Stimulated activated effector memory CD8-positive, alpha-beta T cell treated with anti-CD3 and anti-CD28 coated beads, Interleukin-12 subunit alpha, Interleukin-12 subunit beta, amount 100 ng/mL, for 72 hours (primary cell): ENCODE measurements around the gene SLX1A.
"Not testable (repeated sequence)": the region's sequence is repeated elsewhere in the genome, so short reads cannot be mapped to it uniquely, and the experiment has no call there.

Experiments used
- ATAC-seq: fragments of 150-1000 bp; cut with Tn5 transposase; 2 replicates; pipeline ENCODE4 v1.10.0; 2021
- DNase-seq, 2 donors: peaks; one replicate each; pipeline ENCODE4 v3.0.0; 2021 to 2022; ENCODE audit warnings: low spot score in 2 of 2
- H3K27ac Mint-ChIP-seq: one replicate; pipeline ENCODE4 v1.8.0; 2022; ENCODE audit warnings: mild to moderate bottlenecking, mixed read lengths
- H3K36me3 Mint-ChIP-seq: one replicate; pipeline ENCODE4 v1.8.0; 2022; ENCODE audit warnings: mild to moderate bottlenecking, mixed read lengths
- H3K4me1 Mint-ChIP-seq: one replicate; pipeline ENCODE4 v1.8.0; 2022; ENCODE audit warnings: mixed read lengths
- H3K4me3 Mint-ChIP-seq: one replicate; pipeline ENCODE4 v1.8.0; 2022; ENCODE audit warnings: mild to moderate bottlenecking, mixed read lengths
- H3K9me3 Mint-ChIP-seq: one replicate; pipeline ENCODE4 v1.8.0; 2022; ENCODE audit warnings: mixed read lengths

SLX1A gene

DNA sequence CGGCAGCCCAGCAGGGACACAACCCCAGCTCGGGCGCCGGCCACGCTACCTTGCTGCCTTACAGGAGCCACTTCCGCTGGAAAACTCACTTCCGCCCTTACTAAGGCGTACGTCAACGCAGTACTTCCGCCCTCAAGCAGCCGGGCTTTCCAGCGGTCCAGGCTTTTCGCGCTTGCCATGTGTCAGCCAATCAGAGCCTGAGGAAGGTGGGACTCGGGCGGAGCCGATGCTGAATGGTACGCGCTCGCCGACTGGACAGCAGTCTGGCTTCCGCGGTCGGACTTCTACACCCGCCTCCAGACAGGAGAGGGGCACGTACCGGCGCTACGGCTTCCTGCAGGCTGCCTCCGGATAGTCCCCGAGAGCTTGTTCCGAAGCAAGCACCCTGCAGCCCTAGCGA is at the start of gene SLX1A, which contains the start of gene BOLA2B:
Gene SLX1A, plus strand, starts transcription at position 261 of the 400 bp plus-strand sequence. CDS start 210 bp downstream, outside the sequence.
Gene BOLA2B, minus strand, starts transcription at position 52 of the 400 bp plus-strand sequence. CDS start 71 bp downstream, outside the sequence.
- H3K36me3 Mint-ChIP-seq, DNase-seq, H3K4me1 Mint-ChIP-seq, H3K27ac Mint-ChIP-seq, H3K9me3 Mint-ChIP-seq, H3K4me3 Mint-ChIP-seq: not testable (repeated sequence)
- ATAC-seq: peak; percentile 92

DNA sequence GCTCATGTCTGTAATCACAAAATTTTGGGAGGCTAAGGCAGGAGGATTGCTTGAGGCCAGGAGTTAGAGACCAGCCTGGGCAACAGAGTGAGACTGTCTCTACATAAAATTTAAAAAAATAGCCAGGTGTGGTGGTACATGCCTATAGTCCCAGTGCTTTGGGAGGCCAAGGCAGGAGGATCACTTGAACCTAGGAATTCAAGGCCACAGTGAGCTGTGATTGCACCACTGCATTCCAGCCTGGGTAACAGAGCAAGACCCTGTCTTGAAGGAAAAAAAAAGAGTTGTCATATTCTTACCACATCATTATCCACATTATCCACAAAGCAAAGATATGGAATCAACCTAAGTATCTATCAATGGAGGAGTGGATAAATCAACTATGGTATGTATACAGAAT is 49.7 kb upstream of the SLX1A start:
- no peak overlapping the region for H3K4me3 Mint-ChIP-seq
- peaks cover 25% of the 10 kb centered on the region for H3K4me1 Mint-ChIP-seq
- no peaks in the 10 kb centered on the region for H3K36me3 Mint-ChIP-seq
- H3K9me3 Mint-ChIP-seq: peaks cover 3% of the 10 kb centered on the region
- peak overlapping the region; percentile 84 for H3K27ac Mint-ChIP-seq
- no peak for DNase-seq
- no peak for ATAC-seq

DNA sequence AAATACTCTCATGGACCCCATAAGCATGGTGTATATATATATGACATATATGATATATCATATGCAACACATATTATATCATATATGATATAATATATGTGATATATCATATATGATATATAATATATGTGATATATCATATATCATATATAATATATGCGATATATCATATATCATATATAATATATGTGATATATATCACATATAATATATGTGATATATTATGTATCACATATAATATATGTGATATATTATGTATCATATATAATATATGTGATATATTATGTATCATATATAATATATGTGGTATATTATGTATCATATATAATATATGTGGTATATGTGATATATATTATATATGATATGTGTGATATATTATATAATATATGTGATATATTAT is 48.8 kb upstream of the SLX1A start:
- Mint-ChIP-seq H3K4me1 (peaks cover 20% of the 10 kb centered on the region), H3K27ac (no peak overlapping the region), H3K36me3 (no peaks in the 10 kb centered on the region), H3K9me3 (peaks cover 6% of the 10 kb centered on the region), H3K4me3 (no peak overlapping the region)
- ATAC-seq: no peak
- no peak for DNase-seq

DNA sequence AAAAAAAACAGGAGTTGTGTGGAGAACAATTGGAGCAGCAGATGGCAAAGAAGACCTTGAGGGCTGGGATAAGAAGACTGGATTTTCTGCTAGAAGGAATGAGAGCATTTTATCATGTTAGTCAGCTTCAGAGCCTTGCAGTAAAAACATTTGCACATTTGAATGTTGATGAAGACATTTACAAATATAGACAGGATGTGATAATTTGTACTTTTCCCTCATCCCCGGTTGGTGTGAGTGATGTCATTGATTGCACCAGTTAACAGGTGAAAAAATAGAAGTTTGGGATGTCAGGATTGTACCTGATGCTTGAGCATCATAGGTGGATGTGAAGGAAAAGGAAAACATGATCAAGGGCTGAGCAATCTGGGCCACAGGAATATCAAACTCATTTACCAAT is 48.0 kb upstream of the SLX1A start:
- Mint-ChIP-seq H3K9me3 (peaks cover 6% of the 10 kb centered on the region), H3K27ac (no peak overlapping the region), H3K4me1 (peaks cover 17% of the 10 kb centered on the region), H3K36me3 (no peaks in the 10 kb centered on the region), H3K4me3 (no peak overlapping the region)
- ATAC-seq (no peak), DNase-seq (no peak)

DNA sequence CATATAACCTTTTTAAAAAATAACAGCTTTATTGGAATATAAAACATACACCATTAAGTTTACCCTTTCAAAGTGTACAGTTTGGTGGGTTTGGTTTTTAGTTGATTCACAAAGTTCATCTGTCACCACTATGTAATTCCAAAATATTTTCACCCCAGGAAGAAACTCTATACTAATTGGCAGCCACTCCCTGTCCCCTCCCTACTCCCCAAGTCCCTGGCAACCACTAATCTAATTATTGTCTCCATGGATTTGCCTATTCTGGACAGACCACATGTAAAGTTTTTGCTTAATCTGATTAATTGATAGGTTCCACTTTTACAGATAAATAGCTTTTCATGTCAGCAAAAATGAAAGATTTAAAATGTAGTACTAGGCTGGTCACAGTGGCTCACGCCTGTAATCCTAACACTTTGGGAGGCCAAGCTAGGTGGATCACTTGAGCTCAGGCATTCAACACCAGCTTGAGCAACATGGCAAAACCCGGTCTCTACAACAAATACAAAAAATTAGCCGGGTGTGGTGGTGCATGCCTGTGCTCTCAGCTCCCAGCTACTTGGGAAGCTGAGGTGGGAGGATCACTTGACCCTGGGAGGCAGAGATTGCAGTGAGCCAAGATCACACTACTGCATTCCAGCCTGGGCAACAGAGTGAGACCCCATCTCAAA is 45.7 kb upstream of the SLX1A start:
- H3K27ac Mint-ChIP-seq: no peak overlapping the region
- no peak for DNase-seq
- H3K4me1 Mint-ChIP-seq: peaks cover 7% of the 10 kb centered on the region
- no peak for ATAC-seq
- H3K9me3 Mint-ChIP-seq: peaks cover 6% of the 10 kb centered on the region
- no peaks in the 10 kb centered on the region for H3K36me3 Mint-ChIP-seq
- H3K4me3 Mint-ChIP-seq: no peak overlapping the region

DNA sequence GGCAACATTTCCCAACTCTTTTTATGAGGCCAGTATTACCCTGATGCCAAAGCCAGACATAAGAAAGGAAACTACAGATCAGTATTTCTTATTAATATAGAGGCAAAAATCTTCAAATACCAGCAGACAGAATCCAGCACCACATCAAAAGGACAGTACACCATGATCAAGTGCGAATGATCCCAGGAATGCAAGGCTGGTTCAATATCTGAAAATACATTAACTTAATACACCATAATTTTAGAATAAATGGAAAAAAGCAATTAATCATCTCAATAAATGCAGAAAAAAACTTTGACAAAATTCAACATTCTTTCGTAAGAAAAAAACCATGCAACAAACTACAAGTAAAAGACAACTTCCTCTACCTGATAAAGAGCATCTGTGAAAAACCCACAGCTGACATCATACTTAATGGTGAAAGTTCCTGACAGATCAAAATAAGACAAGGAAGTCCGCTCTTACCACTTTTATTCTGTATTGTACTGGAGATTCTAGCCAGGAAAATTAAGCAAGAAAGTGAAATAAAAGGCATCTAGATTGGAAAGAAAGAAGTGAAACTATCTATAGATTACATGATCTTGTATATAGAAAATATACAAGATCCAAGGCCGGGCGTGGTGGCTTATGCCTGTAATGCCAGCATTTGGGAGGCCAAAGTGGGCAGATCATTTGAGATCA is 44.3 kb upstream of the SLX1A start:
- H3K36me3 Mint-ChIP-seq: no peaks in the 10 kb centered on the region
- H3K9me3 Mint-ChIP-seq: peaks cover 6% of the 10 kb centered on the region
- DNase-seq (no peak), ATAC-seq (no peak)
- no peak overlapping the region for H3K27ac Mint-ChIP-seq
- H3K4me3 Mint-ChIP-seq: no peak overlapping the region
- no peaks in the 10 kb centered on the region for H3K4me1 Mint-ChIP-seq

DNA sequence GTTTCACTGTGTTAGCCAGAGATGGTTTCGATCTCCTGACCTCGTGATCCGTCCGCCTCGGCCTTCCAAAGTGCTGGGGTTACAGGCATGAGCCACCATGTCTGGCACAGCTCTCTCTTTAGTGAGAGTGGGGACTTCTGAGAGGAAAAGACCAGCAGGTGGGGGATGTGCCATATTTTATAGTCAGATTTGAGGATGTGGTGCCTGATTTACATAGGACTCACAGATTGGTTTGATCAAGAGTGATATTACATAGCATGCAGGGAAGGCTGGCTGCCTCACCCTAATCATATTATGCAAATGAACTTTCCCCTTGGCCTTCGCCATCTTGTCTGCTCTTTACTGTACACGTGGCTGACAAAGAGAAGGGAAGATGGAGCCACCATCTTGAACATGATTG is 42.6 kb upstream of the SLX1A start:
- ATAC-seq (no peak), DNase-seq (no peak)
- no peaks in the 10 kb centered on the region for H3K4me1 Mint-ChIP-seq
- H3K4me3 Mint-ChIP-seq: no peak overlapping the region
- H3K36me3 Mint-ChIP-seq: no peaks in the 10 kb centered on the region
- H3K27ac Mint-ChIP-seq: no peak overlapping the region
- H3K9me3 Mint-ChIP-seq: peaks cover 6% of the 10 kb centered on the region

DNA sequence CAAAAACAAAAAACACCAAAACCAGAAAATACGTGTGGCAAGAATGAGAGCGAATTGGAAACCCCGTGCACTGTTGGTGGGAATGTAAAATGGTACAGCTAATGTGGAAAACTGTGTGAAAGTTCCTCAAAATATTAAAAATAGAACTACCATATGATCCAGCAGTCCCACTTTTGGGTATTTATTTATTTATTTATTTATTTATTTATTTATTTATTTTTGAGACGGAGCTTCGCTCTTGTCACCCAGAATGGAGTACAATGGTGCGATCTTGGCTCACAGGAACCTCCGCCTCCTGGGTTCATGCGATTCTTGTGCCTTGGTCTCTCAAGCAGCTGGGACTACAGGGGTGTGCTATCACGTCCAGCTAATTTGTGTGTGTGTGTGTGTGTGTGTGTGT is 41.2 kb upstream of the SLX1A start:
- no peak overlapping the region for H3K4me3 Mint-ChIP-seq
- no peaks in the 10 kb centered on the region for H3K4me1 Mint-ChIP-seq
- H3K36me3 Mint-ChIP-seq: no peaks in the 10 kb centered on the region
- H3K27ac Mint-ChIP-seq: no peak overlapping the region
- ATAC-seq: no peak
- no peak for DNase-seq
- H3K9me3 Mint-ChIP-seq: peaks cover 6% of the 10 kb centered on the region

DNA sequence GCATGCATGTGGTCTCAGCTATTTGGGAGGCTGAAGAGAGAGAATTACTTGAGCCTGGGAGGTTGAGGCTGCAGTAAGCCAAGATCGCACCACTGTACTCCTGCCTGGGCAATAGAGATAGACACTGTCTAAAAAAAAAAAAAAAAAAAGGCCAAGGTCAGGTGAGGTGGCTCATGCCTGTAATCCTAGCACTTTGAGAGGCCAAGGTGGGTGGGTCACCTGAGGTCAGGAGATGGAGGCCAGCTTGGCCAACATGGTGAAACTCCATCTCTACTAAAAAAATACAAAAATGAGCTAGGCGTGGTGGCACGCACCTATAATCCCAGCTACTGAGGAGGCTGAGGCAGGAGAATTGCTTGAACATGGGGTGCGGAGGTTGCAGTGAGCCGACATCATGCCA is 38.5 kb upstream of the SLX1A start:
- Mint-ChIP-seq H3K36me3 (no peaks in the 10 kb centered on the region), H3K4me1 (no peaks in the 10 kb centered on the region)

DNA sequence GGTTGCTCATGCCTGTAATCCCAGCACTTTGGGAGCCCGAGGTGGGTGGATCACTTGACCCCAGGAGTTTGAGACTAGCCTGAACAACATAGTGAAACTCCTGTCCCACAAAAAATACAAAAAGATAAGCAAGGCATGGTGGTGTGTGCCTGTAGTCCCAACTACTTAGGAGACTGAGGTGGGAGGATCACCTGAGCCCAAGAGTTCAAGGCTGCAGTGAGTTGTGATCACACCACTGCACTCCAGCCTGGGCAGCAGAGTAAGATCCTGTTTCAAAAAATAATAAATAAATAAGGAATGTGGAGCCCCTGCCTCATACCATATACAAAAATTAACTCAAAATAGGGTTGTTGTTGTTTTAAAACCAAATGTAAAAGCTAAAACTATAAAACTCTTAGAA is 36.5 kb upstream of the SLX1A start:
- H3K4me3 Mint-ChIP-seq: no peak overlapping the region
- ATAC-seq: no peak
- no peaks in the 10 kb centered on the region for H3K36me3 Mint-ChIP-seq
- H3K9me3 Mint-ChIP-seq: no peaks in the 10 kb centered on the region
- no peak for DNase-seq
- no peaks in the 10 kb centered on the region for H3K4me1 Mint-ChIP-seq
- H3K27ac Mint-ChIP-seq: no peak overlapping the region

More for the DNA sequence above, 38.5 kb upstream of the SLX1A start:
- DNase-seq (no peak), ATAC-seq (no peak)
- Mint-ChIP-seq H3K4me3 (no peak overlapping the region), H3K9me3 (no peaks in the 10 kb centered on the region), H3K27ac (no peak overlapping the region)

DNA sequence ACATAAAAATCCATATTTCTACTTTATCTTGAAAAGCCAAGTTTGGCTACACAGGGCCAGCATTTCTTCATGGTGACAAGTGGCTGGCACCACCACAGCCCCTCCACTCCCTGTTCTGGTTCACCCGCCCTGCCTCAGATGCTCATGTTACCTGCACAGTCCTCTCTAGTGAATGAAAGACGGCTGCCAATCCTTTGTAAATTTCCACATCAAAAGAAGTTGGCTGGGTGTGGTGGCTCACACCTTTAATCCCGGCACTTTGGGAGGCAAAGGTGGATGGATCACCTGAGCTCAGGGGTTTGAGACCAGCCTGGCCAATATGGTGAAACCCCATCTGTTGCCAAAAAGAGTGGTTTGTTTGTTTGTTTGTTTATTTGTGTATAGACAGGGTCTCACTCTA is 30.1 kb upstream of the SLX1A start:
- no peak for DNase-seq
- no peak overlapping the region for H3K27ac Mint-ChIP-seq
- no peak for ATAC-seq
- H3K9me3 Mint-ChIP-seq: no peaks in the 10 kb centered on the region
- no peaks in the 10 kb centered on the region for H3K36me3 Mint-ChIP-seq
- peaks cover 20% of the 10 kb centered on the region for H3K4me1 Mint-ChIP-seq
- H3K4me3 Mint-ChIP-seq: no peak overlapping the region

DNA sequence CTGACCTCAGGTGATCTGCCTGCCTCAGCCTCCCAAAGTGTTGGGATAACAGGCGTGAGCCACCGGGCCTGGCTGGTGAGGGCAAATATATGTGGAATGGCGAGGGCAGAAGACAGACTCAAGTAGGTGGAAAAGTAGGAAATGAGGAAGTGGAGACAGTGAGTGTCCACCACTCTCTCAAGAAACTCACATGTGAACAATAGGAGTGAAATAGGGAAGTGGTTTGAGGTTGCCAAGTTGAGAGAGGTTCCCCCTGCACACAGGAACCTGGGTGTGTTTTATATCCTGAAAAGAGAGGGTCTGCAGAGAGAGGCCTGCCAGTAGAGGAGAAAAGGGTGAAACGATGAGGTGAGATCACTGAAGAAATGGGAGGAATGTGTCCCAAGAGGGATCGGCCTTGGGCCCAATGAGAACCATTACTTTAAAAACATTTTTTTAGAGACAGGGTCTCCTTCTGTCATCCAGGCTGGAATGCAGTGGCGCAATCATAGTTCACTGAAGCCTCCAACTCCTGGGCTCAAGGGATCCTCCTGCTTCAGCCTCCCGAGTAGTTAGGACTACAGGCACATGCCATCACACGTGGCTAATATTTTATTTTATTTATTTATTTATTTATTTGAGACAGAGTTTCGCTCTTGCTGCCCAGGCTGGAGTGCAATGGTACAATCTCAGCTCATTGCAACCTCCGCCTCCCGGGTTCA is 27.3 kb upstream of the SLX1A start:
- no peaks in the 10 kb centered on the region for H3K36me3 Mint-ChIP-seq
- peaks cover 20% of the 10 kb centered on the region for H3K4me1 Mint-ChIP-seq
- H3K27ac Mint-ChIP-seq: peak overlapping the region; percentile 29
- no peak overlapping the region for H3K4me3 Mint-ChIP-seq
- H3K9me3 Mint-ChIP-seq: no peaks in the 10 kb centered on the region
- ATAC-seq (peak; percentile 65), DNase-seq (no peak)

DNA sequence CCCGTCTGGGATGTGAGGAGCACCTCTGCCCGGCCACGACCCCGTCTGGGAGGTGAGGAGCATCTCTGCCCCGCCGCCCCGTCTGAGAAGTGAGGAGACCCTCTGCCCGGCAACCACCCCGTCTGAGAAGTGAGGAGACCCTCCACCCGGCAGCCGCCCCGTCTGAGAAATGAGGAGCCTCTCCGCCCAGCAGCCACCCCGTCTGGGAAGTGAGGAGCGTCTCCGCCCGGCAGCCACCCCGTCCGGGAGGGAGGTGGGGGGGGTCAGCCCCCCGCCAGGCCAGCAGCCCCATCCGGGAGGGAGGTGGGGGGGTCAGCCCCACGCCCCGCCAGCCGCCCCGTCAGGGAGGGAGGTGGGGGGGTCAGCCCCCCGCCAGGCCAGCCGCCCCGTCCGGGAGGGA is 24.9 kb upstream of the SLX1A start:
- not testable (repeated sequence) for H3K27ac Mint-ChIP-seq, DNase-seq, H3K4me3 Mint-ChIP-seq, ATAC-seq, H3K36me3 Mint-ChIP-seq, H3K9me3 Mint-ChIP-seq
- peaks cover 20% of the 10 kb centered on the region for H3K4me1 Mint-ChIP-seq

DNA sequence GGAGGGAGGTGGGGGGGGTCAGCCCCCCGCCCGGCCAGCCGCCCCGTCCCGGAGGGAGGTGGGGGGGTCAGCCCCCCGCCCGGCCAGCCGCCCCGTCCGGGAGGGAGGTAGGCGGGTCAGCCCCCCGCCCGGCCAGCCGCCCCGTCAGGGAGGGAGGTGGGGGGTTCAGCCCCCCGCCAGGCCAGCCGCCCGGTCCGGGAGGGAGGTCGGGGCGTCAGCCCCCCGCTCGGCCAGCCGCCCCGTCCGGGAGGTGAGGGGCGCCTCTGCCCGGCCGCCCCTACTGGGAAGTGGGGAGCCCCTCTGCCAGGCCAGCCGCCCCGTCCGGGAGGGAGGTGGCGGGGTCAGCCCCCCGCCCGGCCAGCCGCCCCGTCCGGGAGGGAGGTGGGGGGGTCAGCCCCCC is 24.3 kb upstream of the SLX1A start:
- ATAC-seq: not testable (repeated sequence)
- peaks cover 20% of the 10 kb centered on the region for H3K4me1 Mint-ChIP-seq

DNA sequence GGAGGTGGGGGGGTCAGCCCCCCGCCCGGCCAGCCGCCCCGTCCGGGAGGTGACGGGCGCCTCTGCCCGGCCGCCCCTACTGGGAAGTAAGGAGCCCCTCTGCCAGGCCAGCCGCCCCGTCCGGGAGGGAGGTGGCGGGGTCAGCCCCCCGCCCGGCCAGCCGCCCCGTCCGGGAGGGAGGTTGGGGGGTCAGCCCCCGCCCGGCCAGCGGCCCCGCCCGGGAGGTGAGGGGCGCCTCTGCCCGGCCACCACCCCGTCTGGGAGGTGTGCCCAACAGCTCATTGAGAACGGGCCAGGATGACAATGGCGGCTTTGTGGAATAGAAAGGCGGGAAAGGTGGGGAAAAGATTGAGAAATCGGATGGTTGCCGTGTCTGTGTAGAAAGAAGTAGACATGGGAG is 23.5 kb upstream of the SLX1A start:
- not testable (repeated sequence) for DNase-seq, ATAC-seq, H3K27ac Mint-ChIP-seq, H3K9me3 Mint-ChIP-seq, H3K4me3 Mint-ChIP-seq, H3K36me3 Mint-ChIP-seq
- peaks cover 14% of the 10 kb centered on the region for H3K4me1 Mint-ChIP-seq

More for the DNA sequence above, 24.3 kb upstream of the SLX1A start:
- not testable (repeated sequence) for H3K9me3 Mint-ChIP-seq, H3K27ac Mint-ChIP-seq, H3K4me3 Mint-ChIP-seq, DNase-seq, H3K36me3 Mint-ChIP-seq

DNA sequence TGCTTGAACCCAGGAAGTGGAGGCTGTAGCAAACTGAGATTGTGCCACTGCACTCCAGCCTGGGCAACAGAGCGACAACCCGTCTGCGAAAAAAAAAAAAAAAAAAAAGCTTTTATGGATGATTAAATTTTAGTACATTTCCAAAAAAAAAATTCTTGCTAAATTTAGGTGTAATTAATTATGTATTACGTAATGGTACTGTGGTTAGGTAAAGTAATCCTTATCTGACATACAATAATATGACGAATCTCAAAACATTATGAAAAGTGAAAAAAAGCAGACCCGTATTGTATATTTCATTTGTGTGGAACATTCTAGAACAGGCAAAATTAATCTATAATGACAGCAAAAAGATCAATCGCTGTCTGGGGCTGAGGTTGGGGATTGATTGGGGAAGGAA is 20.6 kb upstream of the SLX1A start:
- H3K4me3 Mint-ChIP-seq: no peak overlapping the region
- no peaks in the 10 kb centered on the region for H3K9me3 Mint-ChIP-seq
- no peaks in the 10 kb centered on the region for H3K36me3 Mint-ChIP-seq
- no peaks in the 10 kb centered on the region for H3K4me1 Mint-ChIP-seq
- ATAC-seq (no peak), DNase-seq (no peak)
- no peak overlapping the region for H3K27ac Mint-ChIP-seq
